Measurements from ENCODE around the gene MSI2. TPM values are rescaled to one million over a fixed set of nuclear protein-coding genes. Genes with fewer than 3 reads are reported as not detected.

The MSI2 gene
- total RNA-seq, 2 donors from 2014 or later, result 112 to 119 TPM

- peak overlapping the region; percentile 28 for H3K27ac Mint-ChIP-seq
- H3K27me3 Mint-ChIP-seq (ENCODE audit: low read depth), result no peaks in the 10 kb centered on the region
- H3K36me3 Mint-ChIP-seq (ENCODE audit: insufficient read depth in 2 of 2), result no peaks in the 10 kb centered on the region
Observed at GRCh38 chr17:57586742-57587141, 330.4 kb downstream of the MSI2 start.

GRCh38 chr17:57587193-57587969 is 331.1 kb downstream of the MSI2 start:
- H3K27ac Mint-ChIP-seq, result peak overlapping the region; percentile 38
- H3K4me1 Mint-ChIP-seq (ENCODE audit: low read depth), result peaks cover 10% of the 10 kb centered on the region
- no peaks in the 10 kb centered on the region for H3K36me3 Mint-ChIP-seq (ENCODE audit: insufficient read depth in 2 of 2)
- no peak overlapping the region for H3K4me3 Mint-ChIP-seq
- DNase-seq, result no peak
- no peaks in the 10 kb centered on the region for H3K9me3 Mint-ChIP-seq
- no peaks in the 10 kb centered on the region for H3K27me3 Mint-ChIP-seq (ENCODE audit: low read depth)
- ATAC-seq (replicated peaks in 1 of 2), result no peak

More at GRCh38 chr17:57586742-57587141, 330.4 kb downstream of the MSI2 start:
- no peak for ATAC-seq (replicated peaks in 1 of 2)
- H3K4me3 Mint-ChIP-seq, result no peak overlapping the region
- no peak for DNase-seq
- H3K9me3 Mint-ChIP-seq, result no peaks in the 10 kb centered on the region
- peaks cover 10% of the 10 kb centered on the region for H3K4me1 Mint-ChIP-seq (ENCODE audit: low read depth)

GRCh38 chr17:57588086-57588485 is 331.8 kb downstream of the MSI2 start:
- Mint-ChIP-seq H3K4me3 (no peak overlapping the region), H3K9me3 (no peaks in the 10 kb centered on the region), H3K27ac (no peak overlapping the region), H3K36me3 (ENCODE audit: insufficient read depth in 2 of 2) (no peaks in the 10 kb centered on the region), H3K27me3 (ENCODE audit: low read depth) (no peaks in the 10 kb centered on the region), H3K4me1 (ENCODE audit: low read depth) (peaks cover 10% of the 10 kb centered on the region)
- no peak for ATAC-seq (replicated peaks in 1 of 2)
- DNase-seq, result no peak

- Mint-ChIP-seq H3K9me3 (peaks cover under 1 to 1% of the 10 kb centered on the region in 2 donors), H3K4me3 (no peak overlapping the region), H3K36me3 (ENCODE audit: insufficient read depth in 2 of 2) (peaks cover 0 to 1% of the 10 kb centered on the region in 2 donors), H3K27me3 (ENCODE audit: low read depth) (no peaks in the 10 kb centered on the region), H3K27ac (no peak overlapping the region), H3K4me1 (ENCODE audit: low read depth) (peaks cover 10% of the 10 kb centered on the region)
- DNase-seq (no peak), ATAC-seq (replicated peaks in 1 of 2) (no peak)
Observed at GRCh38 chr17:57589151-57590034, 333.1 kb downstream of the MSI2 start.

- Mint-ChIP-seq H3K27ac (peak overlapping the region; percentile 9), H3K27me3 (ENCODE audit: low read depth) (no peaks in the 10 kb centered on the region)
- ATAC-seq (replicated peaks in 1 of 2), result no peak
Observed at GRCh38 chr17:57593739-57594462, 337.6 kb downstream of the MSI2 start.

GRCh38 chr17:57594767-57595166 is 338.4 kb downstream of the MSI2 start:
- Mint-ChIP-seq H3K4me1 (ENCODE audit: low read depth) (peaks cover 27% of the 10 kb centered on the region), H3K27ac (peak overlapping the region; percentile 2), H3K9me3 (peaks cover 1 to 6% of the 10 kb centered on the region in 2 donors), H3K36me3 (ENCODE audit: insufficient read depth in 2 of 2) (peaks cover 0 to 2% of the 10 kb centered on the region in 2 donors), H3K4me3 (no peak overlapping the region), H3K27me3 (ENCODE audit: low read depth) (no peaks in the 10 kb centered on the region)
- no peak for ATAC-seq (replicated peaks in 1 of 2)
- DNase-seq, result no peak

More at GRCh38 chr17:57593739-57594462, 337.6 kb downstream of the MSI2 start:
- no peak overlapping the region for H3K4me3 Mint-ChIP-seq
- H3K36me3 Mint-ChIP-seq (ENCODE audit: insufficient read depth in 2 of 2), result peaks cover 0 to 2% of the 10 kb centered on the region in 2 donors
- DNase-seq, result no peak
- peaks cover 18% of the 10 kb centered on the region for H3K4me1 Mint-ChIP-seq (ENCODE audit: low read depth)
- peaks cover 1 to 6% of the 10 kb centered on the region in 2 donors for H3K9me3 Mint-ChIP-seq

- ATAC-seq (replicated peaks in 1 of 2) (no peak), DNase-seq (no peak)
- Mint-ChIP-seq H3K27ac (no peak overlapping the region), H3K27me3 (ENCODE audit: low read depth) (no peaks in the 10 kb centered on the region), H3K4me1 (ENCODE audit: low read depth) (peaks cover 33% of the 10 kb centered on the region), H3K9me3 (peaks cover 1 to 6% of the 10 kb centered on the region in 2 donors), H3K36me3 (ENCODE audit: insufficient read depth in 2 of 2) (peaks cover 0 to 2% of the 10 kb centered on the region in 2 donors), H3K4me3 (no peak overlapping the region)
Observed at GRCh38 chr17:57595426-57595825, 339.1 kb downstream of the MSI2 start.

- Mint-ChIP-seq H3K36me3 (ENCODE audit: insufficient read depth in 2 of 2) (peaks cover 0 to 2% of the 10 kb centered on the region in 2 donors), H3K27ac (no peak overlapping the region), H3K4me1 (ENCODE audit: low read depth) (peaks cover 40% of the 10 kb centered on the region), H3K9me3 (peaks cover 1 to 6% of the 10 kb centered on the region in 2 donors), H3K4me3 (no peak overlapping the region), H3K27me3 (ENCODE audit: low read depth) (no peaks in the 10 kb centered on the region)
- DNase-seq (no peak), ATAC-seq (replicated peaks in 1 of 2) (no peak)
Observed at GRCh38 chr17:57595947-57596695, 339.8 kb downstream of the MSI2 start.

GRCh38 chr17:57597101-57597500 is 340.8 kb downstream of the MSI2 start:
- Mint-ChIP-seq H3K27me3 (ENCODE audit: low read depth) (no peaks in the 10 kb centered on the region), H3K4me1 (ENCODE audit: low read depth) (peaks cover 50% of the 10 kb centered on the region), H3K27ac (peak overlapping the region; percentile 49), H3K9me3 (peaks cover 1 to 6% of the 10 kb centered on the region in 2 donors), H3K36me3 (ENCODE audit: insufficient read depth in 2 of 2) (peaks cover 0 to 2% of the 10 kb centered on the region in 2 donors), H3K4me3 (no peak overlapping the region)
- ATAC-seq (replicated peaks in 1 of 2) (no peak), DNase-seq (no peak)

GRCh38 chr17:57597531-57598453 is 341.5 kb downstream of the MSI2 start:
- Mint-ChIP-seq H3K27me3 (ENCODE audit: low read depth) (no peaks in the 10 kb centered on the region), H3K4me3 (no peak overlapping the region), H3K36me3 (ENCODE audit: insufficient read depth in 2 of 2) (peaks cover 2% of the 10 kb centered on the region in 2 donors), H3K9me3 (peaks cover 1 to 6% of the 10 kb centered on the region in 2 donors), H3K4me1 (ENCODE audit: low read depth) (peaks cover 57% of the 10 kb centered on the region), H3K27ac (peak overlapping the region; percentile 85)
- no peak for ATAC-seq (replicated peaks in 1 of 2)
- DNase-seq, result peak in 1 of 2 donors; percentile 15

- Mint-ChIP-seq H3K4me3 (peak overlapping the region; percentile 53 to 76), H3K4me1 (ENCODE audit: low read depth) (peaks cover 74% of the 10 kb centered on the region), H3K9me3 (peaks cover 0 to 4% of the 10 kb centered on the region in 2 donors), H3K27ac (peak overlapping the region; percentile 85), H3K36me3 (ENCODE audit: insufficient read depth in 2 of 2) (peaks cover 0 to 2% of the 10 kb centered on the region in 2 donors), H3K27me3 (ENCODE audit: low read depth) (no peaks in the 10 kb centered on the region)
- DNase-seq (peak in 1 of 2 donors; percentile 56), ATAC-seq (replicated peaks in 1 of 2) (peak in 1 of 2 donors; percentile 18)
Observed at GRCh38 chr17:57599271-57600045, 343.1 kb downstream of the MSI2 start.
